ENCODE data around the gene TP53BP1.
"Not testable (repeated sequence)": the region's sequence is repeated elsewhere in the genome, so short reads cannot be mapped to it uniquely, and the experiment has no call there.

Gene TP53BP1

DNA sequence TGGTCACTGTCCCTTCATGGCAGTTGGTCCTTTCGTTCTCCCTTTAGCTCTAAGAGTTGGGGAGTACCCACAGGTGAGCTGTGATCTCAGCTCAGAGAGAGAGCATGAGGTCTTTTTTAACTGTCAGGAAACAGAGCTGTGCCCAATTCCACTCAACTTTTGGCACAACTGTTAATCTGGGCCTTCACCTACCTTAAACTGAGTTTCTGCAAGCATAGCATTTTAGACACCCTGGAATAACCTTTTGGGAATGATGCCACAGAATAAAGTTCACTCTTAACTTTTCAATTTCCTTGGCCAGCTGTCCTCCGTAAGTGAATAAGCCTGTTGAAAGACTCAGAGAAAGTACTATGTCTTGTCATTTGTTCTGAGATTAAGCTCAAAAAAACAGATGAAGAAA is 86.1 kb downstream of the TP53BP1 start:
- no peak for DNase-seq

DNA sequence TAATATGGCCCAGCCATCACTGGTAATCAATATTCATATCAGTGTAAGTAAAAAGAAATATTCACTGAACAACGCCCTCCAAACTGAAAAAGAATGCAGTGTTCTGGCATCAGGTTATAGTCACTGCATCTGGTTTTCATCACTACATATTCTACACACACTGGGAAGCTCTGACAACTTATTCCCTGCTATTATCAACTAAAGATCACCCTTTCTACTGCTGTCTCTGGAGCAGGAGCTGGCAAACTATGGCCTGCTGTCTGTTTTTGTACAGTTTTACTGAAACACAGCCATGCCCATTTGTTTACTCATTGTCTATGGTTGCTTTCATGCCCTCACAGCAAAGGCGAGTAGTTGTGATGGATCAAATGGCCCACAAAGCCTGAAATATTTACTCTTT is 86.8 kb downstream of the TP53BP1 start:
- DNase-seq = no peak

DNA sequence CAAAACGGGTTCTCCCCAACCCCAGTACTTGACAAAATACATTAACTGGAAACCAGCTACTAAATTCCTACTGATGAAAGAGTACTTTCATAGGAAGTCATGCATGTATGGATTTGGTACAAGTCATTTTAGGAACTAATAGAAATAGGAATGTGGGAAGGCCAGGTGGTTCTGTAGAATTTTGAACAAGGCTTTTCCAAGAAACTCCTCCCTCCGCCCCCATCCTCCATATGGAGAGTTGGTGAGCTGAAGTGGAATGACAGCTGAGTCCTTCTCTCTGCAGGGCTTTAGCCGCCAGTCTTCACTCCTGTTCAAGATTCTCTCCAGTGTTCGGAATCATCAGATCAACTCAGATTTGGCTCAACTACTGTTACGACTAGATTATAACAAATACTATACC is 88.8 kb downstream of the TP53BP1 start:
- DNase-seq = no peak

DNA sequence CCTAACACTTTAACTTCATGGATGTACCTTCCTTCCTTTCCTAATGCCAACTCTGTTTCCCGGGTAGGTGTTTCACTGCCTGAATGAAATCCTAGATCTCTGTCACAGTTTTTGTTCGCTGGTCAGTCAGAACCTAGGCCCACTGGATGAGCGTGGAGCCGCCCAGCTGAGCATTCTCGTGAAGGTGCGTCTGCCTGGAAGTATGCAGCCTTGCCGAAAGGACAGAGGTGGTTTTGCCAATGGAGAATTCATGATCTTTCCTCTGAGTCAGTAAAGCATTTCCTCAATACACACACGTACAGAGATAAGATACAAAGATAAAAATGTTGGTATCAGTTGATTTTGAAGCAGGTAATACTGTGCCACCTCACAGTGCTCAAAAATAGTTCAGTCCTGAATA is 89.3 kb downstream of the TP53BP1 start:
- no peak for DNase-seq

DNA sequence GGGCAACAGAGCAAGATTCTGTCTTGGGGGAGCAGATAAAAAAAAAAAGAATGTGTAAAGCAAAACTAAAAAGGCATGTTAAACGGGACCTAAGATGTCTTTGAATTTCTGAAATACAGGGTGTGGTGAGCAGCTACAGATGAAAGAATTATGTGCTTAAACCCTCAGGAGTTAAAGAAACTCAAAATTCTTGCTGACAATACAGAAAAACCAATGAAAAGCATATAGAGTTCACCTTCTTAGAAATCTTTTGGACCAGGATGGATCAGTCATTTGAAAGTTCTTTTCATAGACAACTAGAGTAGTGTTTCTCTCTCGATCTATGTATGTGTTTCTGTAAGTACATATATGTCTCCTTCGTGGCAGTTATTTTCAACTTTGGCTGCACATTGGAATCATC is 90.7 kb downstream of the TP53BP1 start:
- no peak for DNase-seq

DNA sequence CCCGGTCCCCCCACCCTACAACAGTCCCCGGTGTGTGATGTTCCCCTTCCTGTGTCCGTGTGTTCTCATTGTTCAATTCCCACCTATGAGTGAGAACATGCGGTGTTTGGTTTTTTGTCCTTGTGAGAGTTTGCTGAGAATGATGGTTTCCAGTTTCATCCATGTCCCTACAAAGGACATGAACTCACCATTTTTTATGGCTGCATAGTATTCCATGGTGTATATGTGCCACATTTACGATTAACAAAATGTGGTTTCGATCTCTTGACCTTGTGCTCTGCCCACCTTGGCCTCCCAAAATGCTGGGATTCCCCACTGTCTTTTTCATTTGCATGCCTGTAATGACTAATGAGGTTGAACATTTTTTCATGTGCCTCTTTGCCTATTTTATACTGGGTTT is 99.4 kb downstream of the TP53BP1 start:
- DNase-seq = not testable (repeated sequence)

GRCh38 chr15:43390723-43391122 is 102.2 kb downstream of the TP53BP1 start:
- DNase-seq = no peak

- DNase-seq = no peak
Measured at GRCh38 chr15:43383070-43383469, 109.9 kb downstream of the TP53BP1 start.

DNA sequence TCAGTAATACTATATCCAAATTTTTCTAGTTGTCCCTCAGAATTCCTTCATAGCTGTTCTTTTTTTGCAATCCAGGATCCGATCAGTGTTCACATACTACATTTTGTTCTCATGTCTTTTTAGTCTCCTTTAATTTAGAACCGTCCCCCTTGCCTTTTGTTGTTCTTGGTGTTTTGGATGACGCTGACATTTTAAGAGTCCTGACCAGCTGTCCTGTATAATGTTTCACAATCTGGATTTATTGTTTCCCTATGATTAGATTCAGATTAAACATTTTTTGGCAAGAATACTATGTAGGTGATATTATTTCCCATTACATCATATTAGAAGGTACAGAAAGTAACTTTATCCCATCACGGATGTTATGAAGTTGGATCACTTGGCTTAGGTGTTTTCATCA is 110.6 kb downstream of the TP53BP1 start:
- no peak for DNase-seq

GRCh38 chr15:43378601-43379000 is 114.4 kb downstream of the TP53BP1 start:
- DNase-seq = no peak

DNA sequence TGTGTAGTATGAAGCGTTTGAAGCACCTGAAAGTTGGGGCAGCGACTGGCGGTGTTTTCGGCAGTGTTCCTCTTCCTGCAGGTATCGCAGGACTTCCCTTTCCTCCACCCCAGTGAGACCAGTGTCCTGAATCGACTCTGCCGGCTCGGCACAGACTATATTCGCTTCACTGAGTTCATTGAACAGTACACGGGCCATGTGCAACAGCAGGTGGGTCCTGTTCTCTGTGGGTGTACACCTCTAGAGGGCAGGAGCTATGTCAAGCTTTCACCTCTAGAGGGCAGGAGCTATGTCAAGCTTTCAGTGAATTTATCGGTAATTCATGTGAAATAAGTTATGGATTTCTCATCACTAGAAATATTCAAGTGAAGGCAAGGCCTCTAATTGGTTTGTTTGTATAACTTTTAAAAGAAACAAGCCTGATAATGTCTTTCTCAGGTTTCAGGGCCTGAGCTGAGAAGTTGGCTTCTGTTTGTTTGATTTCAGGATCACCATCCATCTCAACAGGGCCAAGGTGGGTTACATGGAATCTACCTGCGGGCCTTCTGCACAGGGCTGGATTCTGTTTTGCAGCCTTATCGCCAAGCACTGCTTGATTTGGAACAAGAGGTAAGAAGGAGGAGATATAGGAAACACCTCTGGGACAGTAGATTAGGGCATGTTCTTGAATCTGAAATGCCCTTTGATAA is 116.8 kb downstream of the TP53BP1 start:
- peak; percentile 22 for DNase-seq

GRCh38 chr15:43370975-43371974 is 121.7 kb downstream of the TP53BP1 start, which contains the start of the genes TUBGCP4 and ZSCAN29:
Gene TUBGCP4, plus strand, starts transcription at chr15:43371101. Its CDS starts 254 bp downstream, at chr15:43371355.
Gene ZSCAN29, minus strand, starts transcription at chr15:43371043. Its CDS starts 1,130 bp downstream, at chr15:43369913.
- DNase-seq = peak; percentile 76

GRCh38 chr15:43370310-43370974 is 122.5 kb downstream of the TP53BP1 start:
- DNase-seq = no peak

DNA sequence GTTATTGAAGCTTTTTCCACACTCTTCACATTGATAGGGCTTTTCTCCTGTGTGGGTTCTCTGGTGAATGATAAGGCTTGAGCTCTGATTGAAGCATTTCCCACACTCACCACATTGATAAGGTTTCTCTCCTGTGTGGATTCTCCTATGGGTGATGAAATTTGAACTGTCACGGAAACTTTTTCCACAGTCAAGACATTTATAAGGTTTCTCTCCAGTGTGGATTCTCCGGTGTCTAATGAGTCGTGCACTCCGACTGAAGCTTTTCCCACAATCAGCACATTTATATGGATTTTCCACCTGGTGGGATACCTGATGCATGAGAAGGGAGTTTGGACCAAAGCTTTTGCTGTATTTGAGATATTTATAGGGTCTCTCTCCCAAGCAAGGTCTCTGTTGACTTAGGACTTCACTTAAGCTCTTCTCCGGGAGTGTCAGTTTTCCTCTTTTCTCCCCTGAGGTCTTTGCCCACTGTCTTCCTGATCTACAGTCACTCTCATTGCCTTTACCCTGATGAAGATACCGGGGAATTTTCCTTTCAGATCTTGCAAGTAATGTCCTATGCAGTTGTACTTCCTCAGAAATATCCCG is 131.5 kb downstream of the TP53BP1 start:
- DNase-seq = no peak

GRCh38 chr15:43360821-43361220 is 132.1 kb downstream of the TP53BP1 start:
- no peak for DNase-seq
